Measurements from ENCODE around the gene HPGDS.

- TF ChIP-seq, protein P1, sequence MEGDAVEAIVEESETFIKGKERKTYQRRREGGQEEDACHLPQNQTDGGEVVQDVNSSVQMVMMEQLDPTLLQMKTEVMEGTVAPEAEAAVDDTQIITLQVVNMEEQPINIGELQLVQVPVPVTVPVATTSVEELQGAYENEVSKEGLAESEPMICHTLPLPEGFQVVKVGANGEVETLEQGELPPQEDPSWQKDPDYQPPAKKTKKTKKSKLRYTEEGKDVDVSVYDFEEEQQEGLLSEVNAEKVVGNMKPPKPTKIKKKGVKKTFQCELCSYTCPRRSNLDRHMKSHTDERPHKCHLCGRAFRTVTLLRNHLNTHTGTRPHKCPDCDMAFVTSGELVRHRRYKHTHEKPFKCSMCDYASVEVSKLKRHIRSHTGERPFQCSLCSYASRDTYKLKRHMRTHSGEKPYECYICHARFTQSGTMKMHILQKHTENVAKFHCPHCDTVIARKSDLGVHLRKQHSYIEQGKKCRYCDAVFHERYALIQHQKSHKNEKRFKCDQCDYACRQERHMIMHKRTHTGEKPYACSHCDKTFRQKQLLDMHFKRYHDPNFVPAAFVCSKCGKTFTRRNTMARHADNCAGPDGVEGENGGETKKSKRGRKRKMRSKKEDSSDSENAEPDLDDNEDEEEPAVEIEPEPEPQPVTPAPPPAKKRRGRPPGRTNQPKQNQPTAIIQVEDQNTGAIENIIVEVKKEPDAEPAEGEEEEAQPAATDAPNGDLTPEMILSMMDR (IDR thresholded peaks at IDR 0.05): no peak
- TF ChIP-seq POLR2A (IDR thresholded peaks at IDR 0.05): no peak
These were observed 57.0 kb downstream of the HPGDS start for GRCh38 chr4:94285666-94286065.
